ENCODE measurements around the gene FARP1.
A peak's percentile ranks its signal among the peaks of the same experiment; 100 is the strongest.

Gene FARP1

GRCh38 chr13:98447881-98448641, 305.2 kb downstream of the FARP1 start:
- in situ Hi-C loops (cut with HindIII; ENCODE audit: low sequenced_read_pairs) = loop anchor here (25.0 kb wide), 1 partner anchor 214 kb away; no protein-coding TSS in a partner anchor
- TF ChIP-seq, protein P1, sequence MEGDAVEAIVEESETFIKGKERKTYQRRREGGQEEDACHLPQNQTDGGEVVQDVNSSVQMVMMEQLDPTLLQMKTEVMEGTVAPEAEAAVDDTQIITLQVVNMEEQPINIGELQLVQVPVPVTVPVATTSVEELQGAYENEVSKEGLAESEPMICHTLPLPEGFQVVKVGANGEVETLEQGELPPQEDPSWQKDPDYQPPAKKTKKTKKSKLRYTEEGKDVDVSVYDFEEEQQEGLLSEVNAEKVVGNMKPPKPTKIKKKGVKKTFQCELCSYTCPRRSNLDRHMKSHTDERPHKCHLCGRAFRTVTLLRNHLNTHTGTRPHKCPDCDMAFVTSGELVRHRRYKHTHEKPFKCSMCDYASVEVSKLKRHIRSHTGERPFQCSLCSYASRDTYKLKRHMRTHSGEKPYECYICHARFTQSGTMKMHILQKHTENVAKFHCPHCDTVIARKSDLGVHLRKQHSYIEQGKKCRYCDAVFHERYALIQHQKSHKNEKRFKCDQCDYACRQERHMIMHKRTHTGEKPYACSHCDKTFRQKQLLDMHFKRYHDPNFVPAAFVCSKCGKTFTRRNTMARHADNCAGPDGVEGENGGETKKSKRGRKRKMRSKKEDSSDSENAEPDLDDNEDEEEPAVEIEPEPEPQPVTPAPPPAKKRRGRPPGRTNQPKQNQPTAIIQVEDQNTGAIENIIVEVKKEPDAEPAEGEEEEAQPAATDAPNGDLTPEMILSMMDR (IDR thresholded peaks at IDR 0.05; ENCODE audit: low read depth, low read length, missing control alignments) = peak; percentile 73
- no peak for DNase-seq (ENCODE audit: low read depth)
- H3K4me3 ChIP-seq (ENCODE audit: low read depth, low read length) = no peak overlapping the region

DNA sequence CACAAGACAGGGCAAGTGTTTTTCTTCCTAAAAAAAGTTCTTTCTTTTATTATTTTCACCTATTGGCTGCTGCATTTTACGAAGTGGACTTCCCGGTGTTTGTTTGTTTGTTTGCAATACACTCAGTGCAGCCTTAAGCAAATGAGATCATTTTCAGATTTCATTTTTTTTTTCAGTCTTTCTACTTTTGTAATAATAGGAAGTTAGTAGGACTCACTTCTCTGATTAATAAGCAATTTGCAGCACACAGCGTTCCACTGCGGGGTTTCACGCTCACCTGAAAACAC, 305.7 kb downstream of the FARP1 start:
- no peak overlapping the region for H3K4me3 ChIP-seq (ENCODE audit: low read depth, low read length)
- in situ Hi-C loops (cut with HindIII; ENCODE audit: low sequenced_read_pairs) = loop anchor here (25.0 kb wide), 1 partner anchor 214 kb away; no protein-coding TSS in a partner anchor
- TF ChIP-seq, protein P1 (IDR thresholded peaks at IDR 0.05; ENCODE audit: low read depth, low read length, missing control alignments) = no peak
- DNase-seq (ENCODE audit: low read depth) = no peak

GRCh38 chr13:98449273-98449672, 306.4 kb downstream of the FARP1 start:
- TF ChIP-seq, protein P1 (IDR thresholded peaks at IDR 0.05; ENCODE audit: low read depth, low read length, missing control alignments) = no peak
- in situ Hi-C loops (cut with HindIII; ENCODE audit: low sequenced_read_pairs) = loop anchor here (25.0 kb wide), 1 partner anchor 213 kb away; no protein-coding TSS in a partner anchor
- no peak for DNase-seq (ENCODE audit: low read depth)
- H3K4me3 ChIP-seq (ENCODE audit: low read depth, low read length) = no peak overlapping the region

DNA sequence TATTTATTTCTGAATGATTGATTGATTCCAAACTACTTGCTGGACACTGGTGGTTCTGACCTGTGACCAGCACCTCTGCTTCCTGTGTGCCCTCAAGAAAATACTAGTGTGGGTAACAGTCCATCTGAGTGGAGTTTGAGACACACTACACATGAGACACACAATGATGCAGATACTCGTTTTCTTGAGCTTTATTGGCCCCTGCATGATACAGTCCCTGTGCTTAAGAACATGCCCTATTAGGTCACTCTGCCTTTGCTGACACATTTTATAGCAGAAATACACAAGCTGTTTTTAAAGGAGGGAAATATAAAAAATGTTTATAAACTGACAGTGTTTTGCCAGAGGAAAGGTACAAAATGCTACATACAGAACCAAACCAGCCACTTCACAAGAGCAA, 307.1 kb downstream of the FARP1 start:
- H3K4me3 ChIP-seq (ENCODE audit: low read depth, low read length) = no peak overlapping the region
- DNase-seq (ENCODE audit: low read depth) = no peak
- in situ Hi-C loops (cut with HindIII; ENCODE audit: low sequenced_read_pairs) = no loop called here
- TF ChIP-seq, protein P1 (IDR thresholded peaks at IDR 0.05; ENCODE audit: low read depth, low read length, missing control alignments) = no peak

- TF ChIP-seq, protein P1 (IDR thresholded peaks at IDR 0.05; ENCODE audit: low read depth, low read length, missing control alignments) = no peak
- DNase-seq (ENCODE audit: low read depth) = no peak
- in situ Hi-C loops (cut with HindIII; ENCODE audit: low sequenced_read_pairs) = no loop called here
- no peak overlapping the region for H3K4me3 ChIP-seq (ENCODE audit: low read depth, low read length)
These were observed 307.7 kb downstream of the FARP1 start for GRCh38 chr13:98450539-98451111.

- TF ChIP-seq, protein P1 (IDR thresholded peaks at IDR 0.05; ENCODE audit: low read depth, low read length, missing control alignments) = no peak
- in situ Hi-C loops (cut with HindIII; ENCODE audit: low sequenced_read_pairs) = no loop called here
- peak; percentile 85 for DNase-seq (ENCODE audit: low read depth)
- no peak overlapping the region for H3K4me3 ChIP-seq (ENCODE audit: low read depth, low read length)
These were observed 309.0 kb downstream of the FARP1 start for GRCh38 chr13:98451676-98452470.
